GM23338 (cell line): Measurements from ENCODE around the gene GSAP.

Experiments used
- CREB1 ChIP-seq: fragments of 250-450 bp; sonication (Bioruptor Pico); IDR thresholded peaks from 2 replicates; pipeline ENCODE4 v1.5.0; 2020; ENCODE audit warnings: low read depth, mild to moderate bottlenecking, moderate library complexity
- EZH2 ChIP-seq: fragments of 200-600 bp; sonication (generic); IDR thresholded peaks from one replicate; pipeline ENCODE4 v1.8.0; 2017; ENCODE audit warnings: antibody characterized with exemption, mild to moderate bottlenecking, low read depth; ENCODE audit not compliant: unreplicated experiment
- EZH2phosphoT487 ChIP-seq: fragments of 200-600 bp; sonication (generic); IDR thresholded peaks from one replicate; pipeline ENCODE4 v1.8.1; 2018; ENCODE audit warnings: antibody characterized with exemption; ENCODE audit not compliant: unreplicated experiment
- JUNB ChIP-seq: IDR thresholded peaks from one replicate; pipeline ENCODE4 v1.6.1; 2016; ENCODE audit warnings: antibody characterized with exemption; ENCODE audit not compliant: unreplicated experiment
- NANOG ChIP-seq: IDR thresholded peaks from 2 replicates; pipeline ENCODE4 v1.6.1; 2016; ENCODE audit warnings: antibody characterized with exemption, borderline replicate concordance
- POLR2AphosphoS5 ChIP-seq: IDR thresholded peaks from 2 replicates; pipeline ENCODE4 v1.6.1; 2016; ENCODE audit warnings: antibody characterized with exemption, low read depth
- STAT1 ChIP-seq: IDR thresholded peaks from one replicate; pipeline ENCODE4 v1.6.1; 2016; ENCODE audit warnings: antibody characterized with exemption; ENCODE audit not compliant: unreplicated experiment
- ZNF114 ChIP-seq: fragments of 250-450 bp; sonication (Bioruptor Pico); IDR thresholded peaks from 2 replicates; pipeline ENCODE4 v1.5.0; 2020; ENCODE audit warnings: mild to moderate bottlenecking, moderate library complexity
- ZNF331 ChIP-seq: fragments of 250-450 bp; sonication (Bioruptor Pico); IDR thresholded peaks from 2 replicates; pipeline ENCODE4 v1.5.0; 2020; ENCODE audit warnings: low read depth, mild to moderate bottlenecking, moderate library complexity
- TF ChIP-seq, protein P1 (sequence below), 2 experiments: fragments of 200-600 bp in 1 of 2; sonication (generic) in 1 of 2; conservative IDR thresholded peaks; 2 replicates each; pipeline versions ENCODE4 v1.5.1 to v1.6.1; 2016 to 2017; ENCODE audit warnings: antibody characterized with exemption in 2 of 2, low read depth in 2 of 2, mild to moderate bottlenecking in 2 of 2, moderate library complexity in 1 of 2
- TF ChIP-seq, protein P2 (sequence below): IDR thresholded peaks from one replicate; pipeline ENCODE4 v1.6.1; 2018; ENCODE audit warnings: antibody characterized with exemption; ENCODE audit not compliant: unreplicated experiment
- TF ChIP-seq, protein P3 (sequence below): IDR thresholded peaks from 2 replicates; pipeline ENCODE4 v1.6.1; 2016; ENCODE audit warnings: antibody characterized with exemption

DNA sequence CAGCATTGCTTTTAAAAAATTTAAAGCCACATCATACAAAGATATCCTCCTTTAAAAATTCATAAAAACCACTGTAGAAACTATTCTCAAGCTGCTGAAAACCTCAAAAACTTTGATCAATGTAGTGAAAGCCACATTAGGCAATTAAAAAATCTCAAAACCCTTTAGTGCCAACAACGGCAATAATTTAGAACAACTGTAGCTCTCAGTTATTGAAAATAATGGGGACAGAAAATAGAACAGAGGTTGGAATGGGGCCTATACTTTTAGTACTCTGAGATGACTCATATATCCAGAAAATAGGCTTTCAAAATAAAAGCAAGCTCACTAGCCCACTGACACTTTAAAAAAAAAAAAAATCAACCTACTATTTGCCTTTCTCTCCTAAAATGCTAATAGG, 87.5 kb downstream of the GSAP start:
- TF ChIP-seq EZH2phosphoT487, result no peak
- TF ChIP-seq EZH2, result no peak
- TF ChIP-seq, protein P1, sequence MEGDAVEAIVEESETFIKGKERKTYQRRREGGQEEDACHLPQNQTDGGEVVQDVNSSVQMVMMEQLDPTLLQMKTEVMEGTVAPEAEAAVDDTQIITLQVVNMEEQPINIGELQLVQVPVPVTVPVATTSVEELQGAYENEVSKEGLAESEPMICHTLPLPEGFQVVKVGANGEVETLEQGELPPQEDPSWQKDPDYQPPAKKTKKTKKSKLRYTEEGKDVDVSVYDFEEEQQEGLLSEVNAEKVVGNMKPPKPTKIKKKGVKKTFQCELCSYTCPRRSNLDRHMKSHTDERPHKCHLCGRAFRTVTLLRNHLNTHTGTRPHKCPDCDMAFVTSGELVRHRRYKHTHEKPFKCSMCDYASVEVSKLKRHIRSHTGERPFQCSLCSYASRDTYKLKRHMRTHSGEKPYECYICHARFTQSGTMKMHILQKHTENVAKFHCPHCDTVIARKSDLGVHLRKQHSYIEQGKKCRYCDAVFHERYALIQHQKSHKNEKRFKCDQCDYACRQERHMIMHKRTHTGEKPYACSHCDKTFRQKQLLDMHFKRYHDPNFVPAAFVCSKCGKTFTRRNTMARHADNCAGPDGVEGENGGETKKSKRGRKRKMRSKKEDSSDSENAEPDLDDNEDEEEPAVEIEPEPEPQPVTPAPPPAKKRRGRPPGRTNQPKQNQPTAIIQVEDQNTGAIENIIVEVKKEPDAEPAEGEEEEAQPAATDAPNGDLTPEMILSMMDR (conservative IDR thresholded peaks at IDR 0.05; ENCODE audit: low read depth in 2 of 2), result no peak
- TF ChIP-seq, protein P2, sequence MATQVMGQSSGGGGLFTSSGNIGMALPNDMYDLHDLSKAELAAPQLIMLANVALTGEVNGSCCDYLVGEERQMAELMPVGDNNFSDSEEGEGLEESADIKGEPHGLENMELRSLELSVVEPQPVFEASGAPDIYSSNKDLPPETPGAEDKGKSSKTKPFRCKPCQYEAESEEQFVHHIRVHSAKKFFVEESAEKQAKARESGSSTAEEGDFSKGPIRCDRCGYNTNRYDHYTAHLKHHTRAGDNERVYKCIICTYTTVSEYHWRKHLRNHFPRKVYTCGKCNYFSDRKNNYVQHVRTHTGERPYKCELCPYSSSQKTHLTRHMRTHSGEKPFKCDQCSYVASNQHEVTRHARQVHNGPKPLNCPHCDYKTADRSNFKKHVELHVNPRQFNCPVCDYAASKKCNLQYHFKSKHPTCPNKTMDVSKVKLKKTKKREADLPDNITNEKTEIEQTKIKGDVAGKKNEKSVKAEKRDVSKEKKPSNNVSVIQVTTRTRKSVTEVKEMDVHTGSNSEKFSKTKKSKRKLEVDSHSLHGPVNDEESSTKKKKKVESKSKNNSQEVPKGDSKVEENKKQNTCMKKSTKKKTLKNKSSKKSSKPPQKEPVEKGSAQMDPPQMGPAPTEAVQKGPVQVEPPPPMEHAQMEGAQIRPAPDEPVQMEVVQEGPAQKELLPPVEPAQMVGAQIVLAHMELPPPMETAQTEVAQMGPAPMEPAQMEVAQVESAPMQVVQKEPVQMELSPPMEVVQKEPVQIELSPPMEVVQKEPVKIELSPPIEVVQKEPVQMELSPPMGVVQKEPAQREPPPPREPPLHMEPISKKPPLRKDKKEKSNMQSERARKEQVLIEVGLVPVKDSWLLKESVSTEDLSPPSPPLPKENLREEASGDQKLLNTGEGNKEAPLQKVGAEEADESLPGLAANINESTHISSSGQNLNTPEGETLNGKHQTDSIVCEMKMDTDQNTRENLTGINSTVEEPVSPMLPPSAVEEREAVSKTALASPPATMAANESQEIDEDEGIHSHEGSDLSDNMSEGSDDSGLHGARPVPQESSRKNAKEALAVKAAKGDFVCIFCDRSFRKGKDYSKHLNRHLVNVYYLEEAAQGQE, result no peak
- no peak for TF ChIP-seq POLR2AphosphoS5
- no peak for TF ChIP-seq NANOG
- no peak for TF ChIP-seq JUNB
- TF ChIP-seq, protein P3, sequence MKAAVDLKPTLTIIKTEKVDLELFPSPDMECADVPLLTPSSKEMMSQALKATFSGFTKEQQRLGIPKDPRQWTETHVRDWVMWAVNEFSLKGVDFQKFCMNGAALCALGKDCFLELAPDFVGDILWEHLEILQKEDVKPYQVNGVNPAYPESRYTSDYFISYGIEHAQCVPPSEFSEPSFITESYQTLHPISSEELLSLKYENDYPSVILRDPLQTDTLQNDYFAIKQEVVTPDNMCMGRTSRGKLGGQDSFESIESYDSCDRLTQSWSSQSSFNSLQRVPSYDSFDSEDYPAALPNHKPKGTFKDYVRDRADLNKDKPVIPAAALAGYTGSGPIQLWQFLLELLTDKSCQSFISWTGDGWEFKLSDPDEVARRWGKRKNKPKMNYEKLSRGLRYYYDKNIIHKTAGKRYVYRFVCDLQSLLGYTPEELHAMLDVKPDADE, result no peak
- TF ChIP-seq CREB1 (CRISPR knock-in tag), result no peak
- TF ChIP-seq ZNF331 (CRISPR knock-in tag), result no peak
- TF ChIP-seq ZNF114, result no peak
- no peak for TF ChIP-seq STAT1
